Spleen (tissue), 7 donors: ENCODE data around the gene SORCS2.

ENCODE experiments used
- CTCF ChIP-seq, 11 experiments: fragments of 200-600 bp in 7 of 11; fragments of 450-650 bp in 4 of 11; sonication (generic) in 4 of 11; IDR thresholded peaks in 8 of 11; conservative IDR thresholded peaks in 3 of 11; 1 replicate in 7 of 11; 2 replicates in 4 of 11; pipeline versions ENCODE4 v1.4.0 to v1.8.0; 2016 to 2021; ENCODE audit warnings: antibody characterized with exemption in 11 of 11, inconsistent platforms in 4 of 11, mild to moderate bottlenecking in 1 of 11
- POLR2AphosphoS5 ChIP-seq, 3 donors: sonication (generic); formaldehyde crosslinking; IDR thresholded peaks; one replicate each; pipeline ENCODE4 v1.5.1; 2017; ENCODE audit warnings: antibody characterized with exemption in 3 of 3
- donor health status: DM: no; HTN: no; CAD: no; lungs with moderate emphysema.
- donor health status: DM: no; HTN: no; CAD: no.
- donor health status: DM: no; HTN: no; CAD: no.

DNA sequence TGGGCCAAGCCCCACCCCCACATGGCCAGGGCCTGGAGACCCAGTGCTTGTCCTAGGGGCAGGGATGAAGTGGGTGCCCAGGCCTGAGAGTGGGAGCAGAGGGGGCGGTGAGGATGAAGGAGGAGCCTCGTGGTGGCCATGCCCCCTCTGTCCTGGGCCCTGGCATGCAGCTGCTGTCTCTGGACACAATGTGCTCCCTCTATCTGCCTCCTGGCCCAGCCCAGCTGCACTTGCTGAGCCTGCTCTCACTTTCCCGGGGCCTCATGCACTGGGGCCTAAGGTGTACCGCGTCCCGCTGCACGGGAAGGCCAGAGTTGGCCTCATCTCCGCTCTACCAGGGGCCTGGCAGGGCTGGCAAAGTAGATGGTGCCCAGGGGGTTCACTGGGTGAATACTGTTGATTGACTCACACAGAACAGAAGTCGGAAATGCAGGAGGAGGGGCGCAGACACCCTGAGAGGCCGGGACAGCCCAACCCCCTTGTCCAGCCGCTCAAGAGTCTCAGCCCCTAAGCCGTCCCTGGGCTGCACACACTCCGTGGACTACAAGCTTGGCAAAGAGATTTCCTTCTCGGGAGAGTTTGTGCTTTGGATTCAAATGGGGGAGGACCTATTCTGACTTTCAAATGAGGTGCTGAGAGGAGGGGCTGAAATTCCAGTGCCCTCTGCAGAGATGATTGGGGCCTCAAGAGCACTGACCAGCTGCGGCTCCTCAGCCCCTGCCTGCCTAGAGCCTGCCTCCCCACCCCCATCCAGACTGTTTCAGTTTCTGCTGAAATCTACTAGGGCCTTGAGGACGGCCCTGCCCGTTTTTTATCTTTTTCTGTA, 130.0 kb downstream of the SORCS2 start:
- TF ChIP-seq CTCF (IDR thresholded peaks at IDR 0.05 in 8 of 11, conservative IDR thresholded peaks at IDR 0.05 in 3 of 11): no peak
- TF ChIP-seq POLR2AphosphoS5 (IDR thresholded peaks at IDR 0.05): no peak
